Activated CD4-positive, alpha-beta T cell treated with anti-CD3 and anti-CD28 coated beads for 4 hours (primary cell): ENCODE results near the gene PTPRD.

Experiments used
- DNase-seq, 2 donors: peaks; one replicate each; pipeline ENCODE4 v3.0.0-alpha.2; 2020

Gene PTPRD

DNA sequence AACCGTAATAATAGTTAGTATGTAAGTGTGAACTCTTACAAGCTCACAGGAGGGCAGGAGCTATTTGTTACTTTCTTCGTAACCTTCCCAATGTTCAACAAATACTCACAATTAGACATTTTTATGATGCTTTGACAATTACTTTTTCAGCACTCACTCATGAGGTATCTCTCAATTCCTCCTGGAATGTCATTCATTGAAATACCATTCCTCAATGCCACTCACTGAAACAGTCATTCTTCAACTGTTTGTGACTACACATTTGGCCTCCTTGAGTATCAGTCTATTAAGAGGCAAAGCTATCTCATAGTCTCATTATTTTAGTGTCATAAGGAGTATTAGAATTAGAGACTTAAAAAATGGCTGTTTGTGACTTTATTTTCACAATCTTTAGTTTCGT is 2079.1 kb downstream of the PTPRD start:
- DNase-seq: no peak

DNA sequence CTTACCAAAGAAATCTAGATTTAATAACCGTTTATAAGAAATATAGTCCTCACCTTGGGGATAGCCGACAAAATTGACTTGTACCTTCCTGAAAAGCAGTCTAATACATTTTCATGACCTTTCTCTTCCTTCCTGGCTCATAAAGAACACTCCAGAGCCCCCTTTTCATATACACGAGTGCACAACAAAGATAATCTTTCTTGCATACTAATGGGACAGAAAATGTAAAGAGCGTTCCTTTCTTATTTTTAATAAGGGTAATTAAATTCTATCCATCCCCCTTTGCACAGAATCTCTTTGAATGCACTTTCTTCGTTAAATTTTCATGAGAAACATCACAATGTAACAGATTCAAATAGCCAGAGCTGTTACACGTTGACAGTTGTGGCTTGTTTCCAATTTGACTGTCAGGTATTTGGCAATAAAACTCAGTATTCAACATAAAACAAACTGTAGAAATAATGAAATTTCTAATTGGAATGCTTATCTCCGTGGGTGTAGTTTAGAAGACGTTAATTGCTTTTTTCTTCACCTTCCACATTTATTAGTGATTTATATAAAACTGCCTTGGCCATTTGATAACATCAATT is 2080.9 kb downstream of the PTPRD start:
- no peak for DNase-seq

DNA sequence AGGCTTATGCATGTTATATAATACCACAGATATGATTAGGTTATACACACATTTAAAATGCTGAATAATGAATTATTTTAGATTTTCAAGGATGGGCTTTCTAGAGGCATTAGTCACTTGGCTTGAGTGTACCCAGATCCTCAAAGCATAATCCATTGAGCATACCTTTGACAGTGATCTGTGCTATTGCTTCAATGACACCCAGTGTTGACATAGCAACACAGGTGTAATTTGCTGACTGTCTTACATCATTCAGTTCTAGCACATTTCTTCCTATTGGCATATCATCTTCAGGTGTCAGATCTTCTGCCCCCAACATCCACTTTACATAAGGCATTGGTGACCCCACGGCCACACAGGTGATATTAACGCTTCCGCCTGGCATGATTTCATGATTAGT is 2091.7 kb downstream of the PTPRD start:
- DNase-seq: no peak

DNA sequence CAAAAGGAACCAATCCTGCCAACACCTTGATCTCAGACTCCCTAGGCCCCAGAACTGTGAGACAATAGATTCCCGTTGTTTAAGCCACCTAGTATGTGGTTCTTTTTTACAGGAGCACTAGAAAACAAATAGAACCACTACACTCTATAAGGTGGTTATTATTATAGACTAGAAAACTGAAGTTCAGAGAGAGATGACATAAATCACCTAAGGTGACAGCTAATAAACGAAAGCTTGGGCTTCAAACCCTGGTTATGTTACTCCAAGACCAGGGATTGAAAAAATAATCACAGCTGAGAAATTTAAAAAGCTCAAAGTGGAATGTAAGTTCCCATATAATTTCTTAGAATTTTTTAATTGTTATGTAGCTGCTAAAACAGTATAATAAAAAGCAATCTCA is 2097.1 kb downstream of the PTPRD start:
- no peak for DNase-seq

DNA sequence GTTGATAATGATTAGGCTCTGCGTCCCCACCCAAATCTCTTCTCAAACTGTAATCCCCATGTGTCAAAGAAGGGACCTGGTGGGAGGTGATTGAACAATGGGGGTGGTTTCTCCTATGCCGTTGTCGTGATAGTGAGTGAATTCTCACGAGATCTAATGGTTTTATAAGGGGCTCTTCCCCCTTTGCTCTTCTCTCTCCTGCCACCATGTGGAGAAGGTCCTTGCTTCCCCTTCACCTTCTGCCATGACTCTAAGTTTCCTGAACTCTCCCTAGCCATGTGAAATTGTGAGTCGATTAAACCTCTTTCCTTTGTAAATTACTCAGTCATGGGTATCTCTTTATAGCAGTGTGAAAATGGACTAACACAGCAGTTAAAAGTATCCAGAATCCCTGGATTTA is 2098.0 kb downstream of the PTPRD start:
- DNase-seq: no peak

DNA sequence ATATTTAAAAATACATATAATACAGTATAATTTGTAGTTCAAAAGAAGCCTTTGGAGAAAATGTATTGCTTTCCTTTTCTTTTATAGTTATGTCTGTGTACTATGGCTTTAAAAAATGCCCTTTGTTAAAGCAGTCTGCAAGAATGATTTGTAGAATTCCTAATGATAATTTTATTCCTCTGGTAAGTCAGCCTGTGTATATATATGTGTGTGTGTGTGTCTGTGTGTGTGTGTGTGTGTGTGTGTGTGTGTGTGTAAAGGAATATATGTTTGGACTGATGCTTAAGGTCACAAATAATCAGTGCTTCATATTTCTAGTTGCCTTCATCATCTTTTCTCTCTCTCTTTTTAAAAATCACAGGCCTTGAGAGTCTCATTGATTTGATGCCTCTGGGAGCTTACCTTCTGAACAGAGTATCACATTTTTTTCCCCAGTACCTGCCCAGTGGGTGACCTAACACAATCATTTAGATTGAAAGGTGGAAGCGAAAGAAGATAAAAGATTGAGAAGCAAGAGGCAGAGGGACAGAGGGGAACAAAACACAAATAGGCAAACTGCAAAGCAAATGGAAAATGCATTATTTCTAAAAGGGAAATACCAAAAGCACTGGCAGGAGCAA is 2104.0 kb downstream of the PTPRD start:
- no peak for DNase-seq

DNA sequence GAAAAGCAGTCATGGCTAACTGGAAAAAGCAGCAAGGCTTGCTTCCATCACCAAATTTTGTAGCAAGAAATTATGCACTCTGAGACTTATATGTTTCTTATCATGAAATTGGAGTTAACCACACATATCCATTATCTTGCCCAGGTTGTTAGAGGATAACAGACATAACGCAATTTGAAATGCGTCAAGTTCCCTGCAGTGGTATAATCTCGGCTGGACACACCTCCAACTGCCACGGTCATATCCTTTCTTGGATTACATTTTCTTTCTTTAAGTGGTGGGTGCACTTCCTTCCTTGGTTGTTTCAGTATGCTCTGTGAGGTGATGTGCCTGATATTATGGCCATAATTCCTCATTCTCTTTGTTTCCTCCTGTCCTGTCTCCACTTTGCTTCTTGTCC is 2118.2 kb downstream of the PTPRD start:
- no peak for DNase-seq

DNA sequence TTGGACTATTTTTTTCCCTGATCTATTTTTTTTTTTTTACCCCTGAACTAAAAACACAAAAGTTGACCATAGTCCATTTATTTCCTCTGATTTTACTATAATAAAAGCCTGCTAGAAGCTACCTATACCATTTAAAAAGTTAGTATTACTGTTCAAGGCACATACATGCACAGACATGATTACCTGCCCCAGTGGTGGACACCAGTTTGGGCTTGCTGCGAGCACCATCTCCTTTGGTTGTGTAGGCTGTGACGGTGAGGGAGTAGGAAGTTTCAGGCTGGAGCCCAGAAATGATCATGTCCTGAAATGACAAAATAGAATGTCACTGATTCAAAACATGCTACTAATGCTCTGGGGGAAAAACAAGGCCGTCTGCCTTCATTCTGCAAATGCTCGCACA is 2120.1 kb downstream of the PTPRD start:
- DNase-seq: no peak

DNA sequence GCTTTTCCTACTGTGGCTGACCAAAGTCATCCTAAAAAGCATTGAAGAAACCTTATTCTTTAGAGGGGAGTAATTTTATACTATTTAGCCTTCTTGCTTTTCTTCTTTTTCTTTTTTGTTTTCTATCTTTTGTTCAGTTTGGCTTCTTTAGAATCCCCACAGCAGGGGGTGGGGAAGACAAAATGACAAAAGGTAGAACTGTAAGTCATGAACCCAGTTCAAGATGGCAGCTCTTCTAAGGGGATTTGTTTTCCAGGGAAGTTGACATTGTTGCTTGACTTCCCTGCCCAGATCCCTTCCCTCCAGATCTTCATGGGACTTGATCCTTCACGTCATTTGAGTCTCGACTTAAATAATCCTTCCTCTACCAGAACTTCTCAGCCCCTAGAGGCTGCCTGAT is 2120.8 kb downstream of the PTPRD start:
- no peak for DNase-seq

DNA sequence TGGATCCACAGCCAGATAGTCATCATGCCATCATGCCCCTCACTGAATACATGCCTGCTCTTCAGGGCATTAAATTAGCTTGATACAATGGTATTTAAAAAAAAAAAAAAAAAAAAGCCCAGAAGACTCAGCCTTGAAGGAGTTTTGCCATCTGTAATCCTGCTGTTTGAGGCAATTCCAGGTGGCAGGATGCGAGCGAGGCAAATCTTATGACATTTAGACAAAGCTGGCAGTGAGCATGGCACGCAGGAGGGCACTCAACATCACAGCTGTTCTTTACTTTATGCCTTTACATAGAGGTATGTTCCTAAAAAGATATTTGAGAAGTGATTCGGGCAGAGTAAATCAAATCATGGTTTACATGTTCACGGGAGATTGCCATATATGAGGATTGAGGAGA is 2121.2 kb downstream of the PTPRD start:
- DNase-seq: no peak

DNA sequence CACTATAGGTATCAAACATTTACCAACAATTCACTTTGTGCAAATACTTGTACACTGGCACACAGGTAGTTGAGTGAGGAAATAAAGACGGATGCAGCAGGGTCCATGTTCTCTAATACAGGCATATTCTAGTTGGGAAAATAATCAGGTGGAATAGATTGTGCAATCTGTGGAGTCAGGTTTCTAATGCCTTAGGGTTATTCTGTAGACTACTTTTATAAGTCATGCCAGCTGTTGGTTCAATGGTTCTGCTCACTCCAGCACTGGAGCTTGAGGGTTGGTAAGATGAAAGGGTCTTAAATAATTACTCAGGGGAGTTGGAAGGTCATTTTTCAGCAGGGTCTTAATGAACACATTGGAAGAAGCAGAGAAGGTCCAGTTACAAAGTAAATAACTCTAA is 2123.0 kb downstream of the PTPRD start:
- no peak for DNase-seq

DNA sequence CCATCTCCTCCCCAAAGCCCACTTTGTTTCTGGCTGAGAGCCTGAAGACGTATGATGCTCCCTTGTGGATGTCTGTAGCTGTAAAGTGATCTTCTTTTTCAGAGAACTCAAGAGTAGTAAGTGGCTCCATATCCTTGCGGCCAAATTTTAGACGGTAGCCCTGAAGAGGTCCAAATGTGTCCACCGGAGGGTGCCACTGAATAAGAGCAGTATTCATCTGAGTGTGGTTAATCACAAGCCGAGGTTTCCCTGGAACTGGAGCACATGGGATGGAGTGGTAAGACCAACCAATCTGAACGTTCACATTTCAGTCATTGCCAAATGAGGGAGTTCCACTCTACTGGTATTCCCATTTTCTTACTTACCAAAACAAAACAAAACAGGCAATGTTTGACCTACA is 2126.7 kb downstream of the PTPRD start:
- DNase-seq: no peak

DNA sequence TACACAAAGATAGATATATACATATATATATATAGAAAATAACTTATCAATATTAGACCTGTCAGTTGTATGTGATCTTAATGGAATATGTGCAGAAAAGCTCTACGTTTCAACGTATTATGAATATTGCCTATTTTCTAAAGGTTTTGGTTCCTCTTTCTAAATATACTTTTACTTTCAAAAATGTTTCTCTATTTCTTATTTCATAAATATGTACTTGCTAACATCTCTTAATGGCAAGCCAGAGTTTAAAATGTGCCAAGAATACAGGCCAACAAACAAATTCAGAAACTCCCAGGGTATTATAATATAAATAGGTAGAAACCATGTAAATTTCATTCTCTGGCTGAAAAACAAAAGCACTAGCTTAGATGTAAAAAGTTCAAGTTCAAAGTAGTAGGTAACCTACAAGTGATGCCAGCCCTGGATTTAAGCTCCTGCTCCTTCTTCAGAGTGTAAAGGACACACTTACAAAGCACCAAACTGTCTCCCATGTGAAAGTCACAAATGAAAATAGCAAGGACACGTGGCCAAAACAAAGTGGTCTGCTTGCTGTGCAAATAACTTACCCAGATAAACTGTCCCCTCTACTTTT is 2128.1 kb downstream of the PTPRD start:
- no peak for DNase-seq

DNA sequence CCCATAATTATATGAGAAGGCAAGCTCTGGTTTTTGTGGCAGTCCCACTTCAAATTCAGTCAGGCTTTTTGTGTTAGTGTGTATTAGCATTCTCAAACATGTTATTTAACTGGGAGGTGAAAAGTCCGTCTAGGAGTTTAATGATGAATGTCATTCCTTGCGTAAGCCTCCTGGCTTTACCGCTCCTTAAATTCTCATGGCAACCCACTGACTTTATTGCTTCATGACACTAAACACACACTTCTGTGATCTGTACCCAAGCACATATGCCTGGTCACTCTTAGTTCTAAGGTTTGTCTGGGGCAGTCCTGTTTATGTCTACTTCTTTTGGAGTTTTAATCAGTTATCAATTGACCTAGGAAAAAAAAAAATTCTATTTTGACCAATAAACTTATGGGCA is 2135.4 kb downstream of the PTPRD start:
- DNase-seq: no peak

DNA sequence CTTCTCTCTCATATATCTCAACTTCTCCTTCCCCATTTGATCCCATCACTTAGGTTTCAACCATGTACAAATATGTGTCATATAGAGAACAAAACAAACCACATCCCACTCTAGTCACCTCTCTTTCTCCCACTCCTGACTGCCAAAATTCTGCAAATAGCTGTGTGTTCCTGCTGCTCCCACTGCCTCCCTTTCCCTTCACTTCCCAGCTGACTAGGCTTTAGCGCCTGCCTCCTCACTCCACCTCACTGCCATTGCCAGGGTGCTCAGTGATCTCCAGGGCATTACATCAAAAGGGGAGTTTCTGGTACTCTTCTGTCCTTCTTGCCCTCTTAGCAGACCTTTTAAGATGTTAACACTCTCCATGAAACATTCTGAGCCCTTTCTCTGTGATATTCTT is 2137.9 kb downstream of the PTPRD start:
- no peak for DNase-seq

DNA sequence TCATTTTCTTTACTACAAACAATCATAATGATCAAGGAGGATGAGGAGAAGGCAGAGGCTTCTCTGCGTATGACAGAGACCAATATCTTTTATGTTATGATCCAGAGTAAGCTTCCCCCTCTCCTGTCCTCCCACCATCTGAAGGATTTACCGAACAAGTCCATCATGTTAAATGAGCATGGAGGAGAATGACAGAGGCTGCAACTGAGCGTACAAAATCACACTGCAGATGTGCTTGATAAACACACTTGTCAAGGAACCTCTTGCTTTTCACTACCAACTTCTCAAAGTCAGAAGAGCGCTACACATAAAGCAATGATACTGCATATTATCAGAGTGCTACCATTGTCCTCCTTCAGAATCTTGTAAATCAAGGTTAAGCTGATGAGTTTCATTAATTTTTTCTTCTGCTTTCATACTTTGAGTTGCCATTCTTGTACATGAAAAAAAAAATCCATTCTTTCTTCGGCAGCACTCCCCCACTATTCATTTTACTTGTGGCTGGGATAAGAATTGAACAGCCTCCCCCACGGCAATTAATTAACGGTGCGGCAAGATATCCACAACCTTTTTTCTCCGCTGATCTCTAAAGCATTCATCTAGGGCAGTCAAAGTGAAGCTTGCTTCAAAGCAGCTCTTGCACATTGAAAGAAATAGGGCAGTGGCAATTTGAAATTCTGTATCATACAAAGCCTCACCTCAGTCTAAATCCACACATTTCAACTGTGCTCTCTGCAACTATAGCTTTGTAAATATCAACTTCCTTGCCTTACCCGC is 2139.4 kb downstream of the PTPRD start:
- DNase-seq: no peak

DNA sequence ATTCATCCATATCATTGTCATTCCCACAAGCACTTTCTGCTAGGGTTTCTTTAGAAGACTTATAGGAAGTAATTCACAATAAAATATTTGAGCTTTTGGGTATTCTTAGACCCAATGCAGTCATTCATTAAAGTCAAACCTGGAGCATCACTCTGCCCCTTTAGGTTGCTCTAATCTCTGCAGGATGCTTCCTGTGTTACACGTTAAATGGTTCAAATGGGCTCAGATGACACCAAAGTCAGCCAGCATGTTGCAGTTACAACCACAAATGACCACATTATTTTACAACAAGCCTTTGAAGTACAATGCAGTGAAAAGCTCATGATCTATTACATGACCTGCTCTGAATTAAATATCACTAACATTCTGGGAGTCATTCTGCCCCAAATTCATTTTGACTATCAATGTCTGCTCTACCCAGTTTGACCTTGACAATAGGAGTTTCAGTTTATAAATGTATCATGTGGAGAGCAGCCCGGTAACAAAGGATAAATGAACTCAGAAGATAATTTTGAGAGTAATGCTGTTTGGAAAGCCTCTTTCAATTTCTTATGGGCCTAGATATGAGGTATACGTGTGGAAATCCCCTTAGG is 2144.7 kb downstream of the PTPRD start:
- DNase-seq: no peak

DNA sequence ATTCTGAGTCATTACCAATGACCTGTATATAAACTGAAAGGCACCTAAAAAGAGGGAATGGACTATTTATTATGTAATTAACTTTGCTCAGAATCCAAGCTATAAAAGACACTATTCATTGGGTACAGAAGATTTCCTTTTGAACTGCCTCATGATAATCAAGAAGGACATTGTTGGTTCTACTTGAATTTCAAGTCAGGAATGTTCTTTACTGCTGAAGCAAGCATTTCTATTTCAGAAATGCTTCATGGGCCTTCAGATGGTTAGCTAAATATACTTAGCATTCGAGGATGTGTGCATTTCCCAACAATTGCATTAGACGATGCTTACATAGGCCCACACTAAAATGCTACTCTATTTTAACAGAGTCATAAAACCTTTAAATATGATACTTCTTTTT is 2155.0 kb downstream of the PTPRD start:
- no peak for DNase-seq

DNA sequence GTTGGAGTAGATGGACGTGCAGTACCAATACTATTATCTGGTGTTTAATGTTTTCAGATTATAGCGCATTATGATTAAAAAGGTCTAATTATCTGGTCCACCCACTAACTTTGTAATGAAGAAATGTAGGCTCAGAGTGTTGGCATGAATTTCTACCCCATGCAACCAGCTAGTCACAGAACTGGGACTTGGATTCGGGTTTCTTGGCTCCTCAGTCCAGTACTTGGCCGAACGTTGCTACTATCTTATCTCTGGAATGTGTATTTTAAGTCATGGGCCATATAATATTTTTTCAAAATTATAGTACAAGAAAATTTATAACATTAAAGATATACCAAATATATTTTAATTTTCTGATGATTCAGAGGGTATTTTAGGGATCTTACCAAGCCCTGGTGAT is 2155.7 kb downstream of the PTPRD start:
- DNase-seq: no peak

DNA sequence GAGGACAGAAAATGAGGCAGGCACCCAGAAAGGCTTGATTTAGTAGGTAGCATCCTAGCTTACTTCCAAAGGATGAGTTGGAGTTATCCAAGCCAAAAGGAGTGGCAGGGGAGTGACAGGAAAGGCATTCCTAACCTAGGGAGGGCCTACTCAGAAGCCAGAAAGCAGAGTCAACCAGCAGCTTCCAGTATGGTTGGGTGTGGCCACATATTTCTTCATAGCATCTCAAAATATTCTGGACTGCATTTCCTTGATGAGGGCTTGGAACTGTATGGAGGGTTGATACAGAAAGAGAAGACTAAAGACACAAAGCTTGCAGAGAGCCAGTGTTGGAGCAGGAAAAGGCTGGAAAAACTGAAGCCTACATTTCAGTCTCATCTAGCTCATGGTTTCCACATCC is 2156.5 kb downstream of the PTPRD start:
- no peak for DNase-seq

DNA sequence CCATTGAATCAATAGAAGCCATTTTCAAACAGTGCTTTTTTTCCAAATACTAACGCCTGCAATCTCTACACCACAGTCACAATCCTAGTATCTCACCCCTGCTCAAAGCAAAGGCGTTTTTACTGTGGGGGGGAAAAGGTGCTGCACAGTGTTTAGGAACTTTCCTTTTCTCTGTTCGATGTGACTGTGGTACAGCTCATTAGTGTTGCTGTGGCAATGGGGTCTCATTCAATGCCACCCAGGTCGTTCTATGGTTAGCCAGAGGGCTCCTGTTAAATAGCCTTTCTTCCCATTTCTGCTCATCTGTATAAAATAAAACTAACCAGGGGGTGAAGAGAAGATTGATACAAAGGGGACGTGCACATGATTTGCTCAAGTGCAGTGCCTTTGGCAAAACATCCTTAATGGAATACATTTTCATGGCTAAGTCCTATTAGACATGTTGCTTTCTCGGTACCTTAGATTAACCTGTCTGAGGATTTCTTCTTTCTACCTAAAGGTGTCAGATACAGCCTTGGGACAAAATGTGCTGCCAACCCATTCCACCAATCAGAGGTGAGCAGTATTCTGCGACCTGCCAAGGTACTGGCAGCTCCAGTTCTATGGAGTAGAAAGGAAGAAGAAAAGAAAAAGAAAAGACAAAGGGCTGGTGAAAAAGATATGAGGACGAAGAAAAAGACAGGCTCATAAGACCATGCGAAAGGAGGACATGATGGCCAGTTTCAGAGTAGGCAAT is 2161.8 kb downstream of the PTPRD start:
- no peak for DNase-seq

DNA sequence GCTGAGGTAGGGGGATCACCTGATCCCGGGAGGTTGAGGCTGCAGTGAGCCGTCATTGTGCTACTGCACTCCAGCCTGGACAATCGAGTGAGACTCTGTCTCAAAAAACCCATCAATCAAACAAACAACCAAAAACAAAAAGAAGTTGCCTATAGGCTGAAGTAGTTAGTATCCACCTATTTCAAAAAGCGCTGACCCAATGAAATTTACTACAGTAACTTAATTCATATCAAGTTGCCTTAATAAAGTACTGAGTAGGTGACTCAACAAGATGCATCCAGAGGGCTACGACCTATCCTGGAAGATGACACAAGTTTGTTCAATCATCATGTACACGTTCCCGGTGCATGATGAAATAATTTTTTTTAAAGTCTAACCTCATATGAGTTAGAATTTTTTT is 2164.6 kb downstream of the PTPRD start:
- DNase-seq: no peak

DNA sequence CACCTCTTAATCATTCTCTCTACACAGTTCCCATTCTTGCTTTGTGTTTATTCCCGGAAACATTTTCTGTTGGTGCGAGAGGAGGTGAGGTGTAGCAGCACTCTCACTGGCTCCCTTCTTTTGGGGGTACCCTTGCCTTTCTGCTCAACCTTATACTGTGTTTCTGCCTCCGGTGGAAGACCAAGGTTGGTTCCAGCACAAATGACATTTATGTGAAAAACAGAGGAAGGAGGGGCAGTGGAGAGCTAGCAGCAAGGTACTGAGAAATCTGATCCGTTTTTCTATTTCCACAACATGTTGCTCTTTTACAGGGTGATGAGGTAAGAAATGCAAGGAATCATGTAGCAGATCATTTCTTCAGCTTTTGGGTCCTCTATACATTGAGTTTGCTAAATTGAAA is 2165.2 kb downstream of the PTPRD start:
- DNase-seq: no peak
